Spleen (tissue), 7 donors: ENCODE data around the gene ATF7IP2.

Experiments
- CTCF ChIP-seq, 11 experiments: fragments of 200-600 bp in 7 of 11; fragments of 450-650 bp in 4 of 11; sonication (generic) in 4 of 11; IDR thresholded peaks in 8 of 11; conservative IDR thresholded peaks in 3 of 11; 1 replicate in 7 of 11; 2 replicates in 4 of 11; pipeline versions ENCODE4 v1.4.0 to v1.8.0; 2016 to 2021; ENCODE audit warnings: antibody characterized with exemption in 11 of 11, inconsistent platforms in 4 of 11, mild to moderate bottlenecking in 1 of 11
- POLR2A ChIP-seq, 3 donors: fragments of 450-650 bp; IDR thresholded peaks; one replicate each; pipeline ENCODE4 v1.5.1; 2017; ENCODE audit warnings: antibody characterized with exemption in 3 of 3, mild to moderate bottlenecking in 1 of 3
- POLR2AphosphoS5 ChIP-seq, 3 donors: sonication (generic); formaldehyde crosslinking; IDR thresholded peaks; one replicate each; pipeline ENCODE4 v1.5.1; 2017; ENCODE audit warnings: antibody characterized with exemption in 3 of 3
- donor health status: DM: no; HTN: no; CAD: no; lungs with moderate emphysema.
- donor health status: DM: no; HTN: no; CAD: no.
- donor health status: DM: no; HTN: no; CAD: no.

- TF ChIP-seq CTCF (IDR thresholded peaks at IDR 0.05 in 8 of 11, conservative IDR thresholded peaks at IDR 0.05 in 3 of 11) (peak; percentile 49 to 83 (median 70)), POLR2AphosphoS5 (IDR thresholded peaks at IDR 0.05) (no peak), POLR2A (IDR thresholded peaks at IDR 0.05) (no peak)
Observed at GRCh38 chr16:10521681-10522274, 135.9 kb downstream of the ATF7IP2 start.
